Caco-2 (cell line): ENCODE data around the gene RPH3AL. TPM values are rescaled to one million over a fixed set of nuclear protein-coding genes. Genes with fewer than 3 reads are reported as not detected.
"Not testable (repeated sequence)": the region's sequence is repeated elsewhere in the genome, so short reads cannot be mapped to it uniquely, and the experiment has no call there.

ENCODE experiments used
- BruUV-seq: library from RNA; stranded (reverse); fragments of 400-500 nt; replicated peaks from 2 replicates; lab custom pipeline; 2021; lab: Mats Ljungman, UMichigan
- CTCF ChIA-PET: fragments of 300-600 bp; sonication (Branson Sonifier 250); formaldehyde crosslinking; loops from one replicate; lab custom pipeline; 2022; ENCODE audit warnings: antibody characterized with exemption; lab: Charles Lee
- POLR2A ChIA-PET: fragments of 300-600 bp; sonication (Branson Sonifier 250); formaldehyde crosslinking; loops from one replicate; lab custom pipeline; 2022; ENCODE audit warnings: antibody characterized with exemption; lab: Charles Lee
- DNase-seq, 2 experiments: peaks; one replicate each; pipeline versions ENCODE4 v3.0.0 to v3.0.0-alpha.2; 2020 to 2022
- H3K27me3 ChIP-seq: replicated peaks from 2 replicates; pipeline ENCODE4 v1.6.0; 2011; ENCODE audit warnings: low read length; ENCODE audit not compliant: control insufficient read depth, insufficient read depth
- H3K36me3 ChIP-seq: 2 replicates; pipeline ENCODE4 v1.5.1; 2011; ENCODE audit warnings: low read length; ENCODE audit not compliant: control insufficient read depth, insufficient read depth
- H3K4me1 ChIP-seq: fragments of 250-450 bp; sonication (Bioruptor Pico); 2 replicates; pipeline ENCODE4 v1.5.1; 2020; ENCODE audit warnings: mild to moderate bottlenecking
- H3K4me3 ChIP-seq: 2 replicates; pipeline ENCODE4 v1.5.1; 2011; ENCODE audit warnings: low read depth, mild to moderate bottlenecking, control low read depth, low read length
- H3K9me3 ChIP-seq: fragments of 250-450 bp; sonication (Bioruptor Pico); 2 replicates; pipeline ENCODE4 v1.5.1; 2020; ENCODE audit warnings: mild to moderate bottlenecking, moderate library complexity
- H3K27ac Mint-ChIP-seq: one replicate; pipeline ENCODE4 v1.8.0; 2022; ENCODE audit warnings: mixed read lengths; ENCODE audit not compliant: unreplicated experiment
- H3K27me3 Mint-ChIP-seq: one replicate; pipeline ENCODE4 v1.8.0; 2022; ENCODE audit warnings: mixed read lengths; ENCODE audit not compliant: insufficient read depth, unreplicated experiment
- H3K36me3 Mint-ChIP-seq: one replicate; pipeline ENCODE4 v1.8.0; 2022; ENCODE audit warnings: mild to moderate bottlenecking, mixed read lengths; ENCODE audit not compliant: insufficient read depth, unreplicated experiment
- H3K4me1 Mint-ChIP-seq: one replicate; pipeline ENCODE4 v1.8.0; 2022; ENCODE audit warnings: low read depth, mixed read lengths; ENCODE audit not compliant: unreplicated experiment
- H3K4me3 Mint-ChIP-seq: one replicate; pipeline ENCODE4 v1.8.0; 2022; ENCODE audit warnings: mild to moderate bottlenecking, moderate library complexity, mixed read lengths; ENCODE audit not compliant: unreplicated experiment
- H3K9me3 Mint-ChIP-seq: one replicate; pipeline ENCODE4 v1.8.0; 2022; ENCODE audit warnings: mixed read lengths; ENCODE audit not compliant: unreplicated experiment
- intact Hi-C: fragments of 100-400 bp; cut with micrococcal nuclease; formaldehyde crosslinking; loops from one replicate; pipeline ENCODE4 v1.10.0; 2022; ENCODE audit not compliant: unreplicated experiment
- total RNA-seq: library from RNA; stranded (reverse); gene quantifications from 2 replicates; pipeline ENCODE4 v1.2.3, GENCODE V29; 2022
- TF ChIP-seq, protein P1 (sequence below), 2 experiments: fragments of 200-600 bp in 1 of 2; IDR thresholded peaks; 1 replicate in 1 of 2; 2 replicates in 1 of 2; pipeline versions ENCODE4 v1.5.1 to v1.8.0; 2011 to 2022; ENCODE audit warnings: antibody characterized with exemption in 1 of 2, control low read depth in 1 of 2, inconsistent platforms in 1 of 2, low read depth in 1 of 2, low read length in 1 of 2, mild to moderate bottlenecking in 1 of 2, moderate library complexity in 1 of 2; ENCODE audit not compliant: insufficient read depth in 1 of 2, severe bottlenecking in 1 of 2, unreplicated experiment in 1 of 2

Gene RPH3AL
- total RNA-seq, 1 experiment from 2014 or later: 36.0 TPM

DNA sequence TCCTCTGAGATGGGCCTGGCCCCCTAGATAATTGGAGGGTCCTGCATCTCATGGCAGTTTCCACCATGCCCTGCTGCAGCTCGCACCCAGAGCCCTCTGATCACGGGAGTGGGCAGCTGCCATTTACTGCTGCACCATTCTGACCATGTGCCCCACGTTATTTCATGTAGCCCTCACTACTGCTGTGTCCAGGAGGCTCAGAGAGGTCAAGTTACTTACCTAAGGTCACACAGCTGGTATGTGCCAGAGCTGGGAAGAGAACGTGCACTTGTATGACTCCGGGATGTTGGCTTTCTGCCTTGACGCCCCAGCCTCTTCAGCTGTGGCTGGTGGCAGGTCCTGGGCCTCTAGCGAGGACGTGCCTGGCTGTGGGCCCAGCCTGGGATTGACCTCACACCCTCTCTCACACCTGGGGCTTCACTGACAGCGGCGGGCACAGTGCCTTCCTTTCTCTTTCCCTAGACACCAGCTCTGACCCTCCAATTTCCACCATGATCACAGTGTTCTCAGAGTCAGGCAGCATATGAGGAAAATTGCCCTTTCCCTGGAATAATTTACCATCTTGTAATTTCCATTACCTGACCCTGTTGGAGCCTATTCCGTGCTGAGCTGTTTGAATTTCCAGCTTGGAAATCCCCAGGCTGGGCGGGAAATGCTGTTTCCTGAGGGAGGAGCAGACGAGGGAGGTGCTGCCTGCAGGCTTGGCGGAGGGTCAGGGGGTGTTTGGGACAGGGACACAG lies 152.6 kb downstream of the RPH3AL start:
- TF ChIP-seq, protein P1, sequence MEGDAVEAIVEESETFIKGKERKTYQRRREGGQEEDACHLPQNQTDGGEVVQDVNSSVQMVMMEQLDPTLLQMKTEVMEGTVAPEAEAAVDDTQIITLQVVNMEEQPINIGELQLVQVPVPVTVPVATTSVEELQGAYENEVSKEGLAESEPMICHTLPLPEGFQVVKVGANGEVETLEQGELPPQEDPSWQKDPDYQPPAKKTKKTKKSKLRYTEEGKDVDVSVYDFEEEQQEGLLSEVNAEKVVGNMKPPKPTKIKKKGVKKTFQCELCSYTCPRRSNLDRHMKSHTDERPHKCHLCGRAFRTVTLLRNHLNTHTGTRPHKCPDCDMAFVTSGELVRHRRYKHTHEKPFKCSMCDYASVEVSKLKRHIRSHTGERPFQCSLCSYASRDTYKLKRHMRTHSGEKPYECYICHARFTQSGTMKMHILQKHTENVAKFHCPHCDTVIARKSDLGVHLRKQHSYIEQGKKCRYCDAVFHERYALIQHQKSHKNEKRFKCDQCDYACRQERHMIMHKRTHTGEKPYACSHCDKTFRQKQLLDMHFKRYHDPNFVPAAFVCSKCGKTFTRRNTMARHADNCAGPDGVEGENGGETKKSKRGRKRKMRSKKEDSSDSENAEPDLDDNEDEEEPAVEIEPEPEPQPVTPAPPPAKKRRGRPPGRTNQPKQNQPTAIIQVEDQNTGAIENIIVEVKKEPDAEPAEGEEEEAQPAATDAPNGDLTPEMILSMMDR (IDR thresholded peaks at IDR 0.05; ENCODE audit: insufficient read depth in 1 of 2, low read depth in 1 of 2, low read length in 1 of 2, severe bottlenecking in 1 of 2, unreplicated experiment in 1 of 2): no peak
- BruUV-seq: no TSS peak
- DNase-seq: no peak
- intact Hi-C loops: no loop called here
- Histone ChIP-seq H3K4me1 (no peaks in the 10 kb centered on the region), H3K27me3 (no peaks in the 10 kb centered on the region), H3K36me3 (no peaks in the 10 kb centered on the region), H3K9me3 (no peaks in the 10 kb centered on the region), H3K4me3 (no peak overlapping the region)
- no peaks in the 10 kb centered on the region for H3K9me3 Mint-ChIP-seq
- no peak overlapping the region for H3K27ac Mint-ChIP-seq
- no peaks in the 10 kb centered on the region for H3K4me1 Mint-ChIP-seq
- H3K36me3 Mint-ChIP-seq: peaks cover 2% of the 10 kb centered on the region
- H3K4me3 Mint-ChIP-seq: no peak overlapping the region
- ChIA-PET POLR2A (no interaction called here), CTCF (no interaction called here)
- H3K27me3 Mint-ChIP-seq: peaks cover 10% of the 10 kb centered on the region

DNA sequence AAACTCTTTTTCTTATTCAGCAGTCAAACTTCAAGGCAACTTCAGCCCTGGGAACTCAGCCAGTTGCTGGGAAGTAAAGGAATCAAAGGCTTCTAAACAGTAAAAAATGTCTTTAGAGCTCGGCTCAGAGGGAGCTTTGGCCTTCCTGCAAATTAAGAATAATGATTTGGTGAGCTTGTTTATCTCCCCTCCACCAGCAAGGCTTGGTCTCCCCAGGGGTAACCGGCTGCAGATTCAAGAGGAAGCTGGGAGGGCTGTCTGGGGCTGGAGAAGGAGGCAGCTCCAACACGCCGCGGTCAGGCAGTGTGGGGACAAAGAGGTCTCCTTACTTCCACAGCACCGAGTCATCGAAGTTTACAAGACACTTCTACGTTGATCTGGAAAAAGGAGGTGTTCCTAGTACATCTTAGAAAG lies 153.4 kb downstream of the RPH3AL start:
- POLR2A ChIA-PET: no interaction called here
- DNase-seq: no peak
- no peaks in the 10 kb centered on the region for H3K27me3 ChIP-seq
- intact Hi-C loops: no loop called here
- CTCF ChIA-PET: interaction anchor here (1.0 kb wide), 1 partner anchor 782 kb away, joined by 3 read pairs; no protein-coding TSS in a partner anchor
- Mint-ChIP-seq H3K4me1 (no peaks in the 10 kb centered on the region), H3K9me3 (no peaks in the 10 kb centered on the region), H3K27ac (no peak overlapping the region), H3K27me3 (peaks cover 7% of the 10 kb centered on the region), H3K4me3 (no peak overlapping the region), H3K36me3 (no peaks in the 10 kb centered on the region)
- no peaks in the 10 kb centered on the region for H3K9me3 ChIP-seq
- no peaks in the 10 kb centered on the region for H3K4me1 ChIP-seq
- H3K36me3 ChIP-seq: no peaks in the 10 kb centered on the region
- no peak overlapping the region for H3K4me3 ChIP-seq
- TF ChIP-seq, protein P1 (IDR thresholded peaks at IDR 0.05; ENCODE audit: insufficient read depth in 1 of 2, low read depth in 1 of 2, low read length in 1 of 2, severe bottlenecking in 1 of 2, unreplicated experiment in 1 of 2): no peak
- BruUV-seq: no TSS peak

DNA sequence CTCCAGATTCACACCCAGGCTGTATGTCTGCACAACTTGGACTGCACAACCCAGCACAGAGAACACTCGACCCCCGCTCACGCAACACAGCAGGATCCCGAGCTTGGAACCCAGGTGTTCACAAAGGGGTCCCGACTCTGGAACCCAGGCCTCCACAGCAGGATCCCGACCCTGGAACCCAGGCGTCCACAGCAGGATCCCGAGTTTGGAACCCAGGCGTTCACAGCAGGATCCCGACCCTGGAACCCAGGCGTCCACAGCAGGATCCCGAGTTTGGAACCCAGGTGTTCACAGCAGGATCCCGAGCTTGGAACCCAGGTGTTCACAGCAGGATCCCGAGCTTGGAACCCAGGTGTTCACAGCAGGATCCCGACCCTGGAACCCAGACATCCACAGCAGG lies 154.4 kb downstream of the RPH3AL start:
- CTCF ChIA-PET, H3K27me3 ChIP-seq, H3K36me3 ChIP-seq, intact Hi-C loops, H3K4me3 Mint-ChIP-seq, H3K4me3 ChIP-seq, H3K27me3 Mint-ChIP-seq, H3K36me3 Mint-ChIP-seq, H3K27ac Mint-ChIP-seq, H3K9me3 ChIP-seq, BruUV-seq, POLR2A ChIA-PET, H3K4me1 Mint-ChIP-seq, H3K9me3 Mint-ChIP-seq, DNase-seq, H3K4me1 ChIP-seq: not testable (repeated sequence)
